WTC11 (cell line): ENCODE data around the gene CUTA.
"Not testable (repeated sequence)": the region's sequence is repeated elsewhere in the genome, so short reads cannot be mapped to it uniquely, and the experiment has no call there.

Source experiments
- ATF1 ChIP-seq: sonication (generic); formaldehyde crosslinking; IDR thresholded peaks from 2 replicates; pipeline ENCODE4 v1.8.1; 2023; ENCODE audit warnings: mild to moderate bottlenecking, moderate library complexity, missing genetic modification reagents
- MLX ChIP-seq: sonication (generic); formaldehyde crosslinking; IDR thresholded peaks from 2 replicates; pipeline ENCODE4 v1.8.1; 2023; ENCODE audit warnings: mild to moderate bottlenecking, missing genetic modification reagents, moderate library complexity

- not testable (repeated sequence) for TF ChIP-seq MLX, ATF1 (CRISPR knock-in tag)
Observed at GRCh38 chr6:33371901-33372300, 46.0 kb downstream of the CUTA start.
